HG03571 (cell line): ENCODE data around the gene PSMB7.

Experiments
- ATAC-seq: cut with Tn5 transposase; IDR thresholded peaks from one replicate; pipeline ENCODE4 v1.9.1; 2021; ENCODE audit not compliant: unreplicated experiment

PSMB7 gene

GRCh38 chr9:124411514-124412227, 3.6 kb downstream of the PSMB7 start:
- ATAC-seq: no peak

GRCh38 chr9:124410321-124410913, 4.8 kb downstream of the PSMB7 start:
- no peak for ATAC-seq

- ATAC-seq: no peak
These were observed 5.8 kb downstream of the PSMB7 start for GRCh38 chr9:124409410-124409809.

- no peak for ATAC-seq
These were observed 12.0 kb downstream of the PSMB7 start for GRCh38 chr9:124403246-124403645.

GRCh38 chr9:124399968-124400940, 15.0 kb downstream of the PSMB7 start:
- ATAC-seq: no peak

GRCh38 chr9:124399323-124399967, 15.8 kb downstream of the PSMB7 start:
- no peak for ATAC-seq

GRCh38 chr9:124398191-124398935, 16.9 kb downstream of the PSMB7 start:
- no peak for ATAC-seq

GRCh38 chr9:124395826-124396225, 19.4 kb downstream of the PSMB7 start:
- ATAC-seq: no peak

GRCh38 chr9:124394596-124394995, 20.6 kb downstream of the PSMB7 start:
- ATAC-seq: no peak

- no peak for ATAC-seq
These were observed 21.1 kb downstream of the PSMB7 start for GRCh38 chr9:124394167-124394566.

- ATAC-seq: no peak
These were observed 22.3 kb downstream of the PSMB7 start for GRCh38 chr9:124392871-124393460.

- ATAC-seq: no peak
These were observed 22.9 kb downstream of the PSMB7 start for GRCh38 chr9:124392254-124392870.

- no peak for ATAC-seq
These were observed 24.2 kb downstream of the PSMB7 start for GRCh38 chr9:124390794-124391658.

GRCh38 chr9:124389146-124389939, 25.9 kb downstream of the PSMB7 start:
- no peak for ATAC-seq

- no peak for ATAC-seq
These were observed 26.8 kb downstream of the PSMB7 start for GRCh38 chr9:124388275-124389048.

GRCh38 chr9:124386201-124386600, 29.0 kb downstream of the PSMB7 start:
- ATAC-seq: no peak

GRCh38 chr9:124385623-124386022, 29.6 kb downstream of the PSMB7 start:
- no peak for ATAC-seq
